Uterus (tissue), 2 donors: ENCODE results near the gene SRC.

Experiments used
- CTCF ChIP-seq, 4 experiments: fragments of 200-600 bp in 2 of 4; fragments of 450-650 bp in 2 of 4; sonication (generic) in 2 of 4; IDR thresholded peaks; one replicate each; pipeline ENCODE4 v1.5.1; 2016 to 2019; ENCODE audit warnings: antibody characterized with exemption in 4 of 4, mild to moderate bottlenecking in 2 of 4, moderate library complexity in 1 of 4
- POLR2A ChIP-seq, 2 donors: fragments of 450-650 bp; IDR thresholded peaks; one replicate each; pipeline ENCODE4 v1.6.1; 2016; ENCODE audit warnings: antibody characterized with exemption in 2 of 2, mild to moderate bottlenecking in 1 of 2, moderate library complexity in 1 of 2

- no peak for TF ChIP-seq POLR2A (IDR thresholded peaks at IDR 0.05)
- TF ChIP-seq CTCF (IDR thresholded peaks at IDR 0.05) = no peak
Observed at GRCh38 chr20:37435607-37436006, 89.7 kb downstream of the SRC start.
